GM23248 (cell line): ENCODE results near the gene ARRDC5. TPM values are rescaled to one million over a fixed set of nuclear protein-coding genes. Genes with fewer than 3 reads are reported as not detected.
"Not testable (repeated sequence)": the region's sequence is repeated elsewhere in the genome, so short reads cannot be mapped to it uniquely, and the experiment has no call there.

Experiments used
- DNase-seq: peaks from one replicate; pipeline ENCODE4 v3.0.0-alpha.2; 2015
- H2AFZ ChIP-seq: fragments of 200-600 bp; sonication (generic); 2 replicates; pipeline ENCODE4 v1.6.1; 2016; ENCODE audit warnings: antibody characterized with exemption
- H3F3A ChIP-seq: fragments of 200-600 bp; sonication (generic); 2 replicates; pipeline ENCODE4 v1.6.1; 2016; ENCODE audit warnings: mild to moderate bottlenecking, antibody characterized with exemption, mixed run types; ENCODE audit not compliant: insufficient read depth
- H3K27ac ChIP-seq: fragments of 200-600 bp; sonication (generic); 2 replicates; pipeline ENCODE4 v1.5.1; 2016; ENCODE audit warnings: mild to moderate bottlenecking
- H3K27me3 ChIP-seq: fragments of 200-600 bp; sonication (generic); replicated peaks from 2 replicates; pipeline ENCODE4 v1.6.1; 2016; ENCODE audit warnings: mild to moderate bottlenecking; ENCODE audit not compliant: insufficient read depth
- H3K36me3 ChIP-seq: fragments of 200-600 bp; sonication (generic); 2 replicates; pipeline ENCODE4 v1.6.1; 2016; ENCODE audit warnings: low read depth, mild to moderate bottlenecking
- H3K4me1 ChIP-seq: fragments of 200-600 bp; sonication (generic); 2 replicates; pipeline ENCODE4 v1.6.1; 2016; ENCODE audit warnings: mild to moderate bottlenecking; ENCODE audit not compliant: insufficient read depth
- H3K4me2 ChIP-seq: fragments of 200-600 bp; sonication (generic); one replicate; pipeline ENCODE4 v1.6.1; 2016; ENCODE audit warnings: mild to moderate bottlenecking; ENCODE audit not compliant: unreplicated experiment
- H3K4me3 ChIP-seq: fragments of 200-600 bp; sonication (generic); 2 replicates; pipeline ENCODE4 v1.5.1; 2016; ENCODE audit warnings: mild to moderate bottlenecking
- H3K79me2 ChIP-seq: fragments of 200-600 bp; sonication (generic); 2 replicates; pipeline ENCODE4 v1.6.1; 2016; ENCODE audit warnings: mild to moderate bottlenecking; ENCODE audit not compliant: insufficient read depth
- H3K9ac ChIP-seq: fragments of 200-600 bp; sonication (generic); 2 replicates; pipeline ENCODE4 v1.6.1; 2016; ENCODE audit warnings: mild to moderate bottlenecking
- H3K9me2 ChIP-seq: fragments of 200-600 bp; sonication (generic); 2 replicates; pipeline ENCODE4 v1.6.1; 2016; ENCODE audit warnings: mixed run types, mild to moderate bottlenecking, moderate library complexity; ENCODE audit not compliant: insufficient read depth
- H3K9me3 ChIP-seq: fragments of 200-600 bp; sonication (generic); one replicate; pipeline ENCODE4 v1.6.1; 2017; ENCODE audit warnings: low read depth
- H4K20me1 ChIP-seq: fragments of 200-600 bp; sonication (generic); 2 replicates; pipeline ENCODE4 v1.6.0; 2016; ENCODE audit not compliant: insufficient read depth
- EZH2 ChIP-seq: fragments of 200-600 bp; sonication (generic); IDR thresholded peaks from 2 replicates; pipeline ENCODE4 v1.6.1; 2018; ENCODE audit warnings: antibody characterized with exemption, mild to moderate bottlenecking; ENCODE audit not compliant: insufficient read depth, poor library complexity, severe bottlenecking
- EZH2phosphoT487 ChIP-seq: fragments of 200-600 bp; sonication (generic); IDR thresholded peaks from 2 replicates; pipeline ENCODE4 v1.6.1; 2018; ENCODE audit warnings: antibody characterized with exemption, moderate library complexity, mild to moderate bottlenecking, low read depth; ENCODE audit not compliant: insufficient read depth
- WGBS, 2 experiments: methylation state at CpG; one replicate each; pipeline ENCODE4 v1.1.6; 2015 to 2017; ENCODE audit warnings: low lambda C conversion rate in 2 of 2, low coverage in 1 of 2; ENCODE audit errors: missing lambda C conversion rate in 2 of 2; 5-methylcytosine and 5-hydroxymethylcytosine counted together
- in situ Hi-C: fragments of 300-500 bp; cut with MboI; formaldehyde crosslinking; loops from 2 replicates; pipeline ENCODE4 v1.15.0; 2020
- polyA plus RNA-seq: library from polyadenylated mRNA; unstranded; fragments of >200 nt; fragmentation: Nextera tagmentation; extraction: Ambion mirVana; gene quantifications from 2 replicates; pipeline ENCODE4 v1.2.1, GENCODE V29; 2016
- total RNA-seq: library from RNA; depleted of rRNA; stranded (reverse); fragments of >200 nt; shearing (Covaris generic); gene quantifications from 2 replicates; pipeline ENCODE4 v1.2.3, GENCODE V29; 2014

Gene ARRDC5
- total and polyA plus RNA-seq, 2 experiments from 2014 or later, result not detected

DNA sequence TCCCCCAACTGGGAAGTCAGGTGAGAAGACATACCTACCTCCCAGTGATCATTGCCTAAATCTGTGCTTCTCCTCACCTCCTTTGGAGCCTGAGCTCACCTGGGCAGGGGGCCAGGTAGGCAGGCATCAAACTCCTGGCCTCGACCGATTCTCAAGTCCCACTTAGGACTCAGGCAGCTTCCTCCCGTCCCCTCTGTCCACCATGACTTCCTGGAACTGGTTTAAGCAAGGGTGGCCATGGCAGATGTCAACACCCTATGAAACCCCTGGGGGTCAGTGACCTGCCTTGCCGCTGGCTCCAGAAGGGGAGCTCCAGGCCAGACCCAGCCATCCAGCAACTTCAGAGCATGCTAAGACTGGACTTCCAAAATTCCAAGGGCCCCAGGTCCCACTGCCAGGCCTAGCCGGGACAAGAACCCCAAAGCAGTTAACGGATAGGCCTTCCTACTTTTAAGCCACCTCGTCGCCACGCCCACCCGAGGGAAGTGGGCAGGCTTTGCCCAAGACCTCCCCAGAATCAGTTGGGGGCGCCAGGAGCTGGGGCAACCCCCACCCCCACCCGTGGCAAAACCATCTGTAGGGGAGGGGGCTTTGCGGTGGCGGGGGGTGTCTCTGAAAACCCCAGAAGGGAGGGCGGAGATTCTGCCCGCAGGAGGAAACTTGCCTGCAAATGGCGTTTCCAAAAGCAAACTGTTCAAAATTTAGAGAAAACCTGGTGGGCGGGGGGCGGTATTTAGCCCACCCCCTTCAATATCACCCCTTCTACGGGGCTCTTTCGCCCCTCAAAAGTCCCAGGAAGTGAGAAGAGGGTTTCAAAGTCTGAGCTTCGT lies 35.9 kb downstream of the ARRDC5 start:
- peak; percentile 85 for DNase-seq
- Histone ChIP-seq H3K4me3 (peak overlapping the region; percentile 98), H3K79me2 (peaks cover 56% of the 10 kb centered on the region), H4K20me1 (no peaks in the 10 kb centered on the region; the same call in 1 of the 2 replicates), H3F3A (peaks cover 35% of the 10 kb centered on the region), H2AFZ (peak overlapping the region; percentile 40; the same call in 1 of the 2 replicates), H3K9me2 (no peaks in the 10 kb centered on the region), H3K27ac (peak overlapping the region; percentile 90), H3K4me2 (peak overlapping the region; percentile 87), H3K36me3 (peaks cover 13% of the 10 kb centered on the region; the same call in 1 of the 2 replicates), H3K27me3 (no peaks in the 10 kb centered on the region), H3K9ac (peak overlapping the region; percentile 94), H3K4me1 (peaks cover 22% of the 10 kb centered on the region), H3K9me3 (no peaks in the 10 kb centered on the region)
- TF ChIP-seq EZH2, result no peak
- TF ChIP-seq EZH2phosphoT487, result no peak
- in situ Hi-C loops, result no loop called here
- 2% methylated on average over 18 to 22 of the region's 22 CpGs for WGBS, 2 experiments

- Histone ChIP-seq H3K4me1 (peaks cover 9% of the 10 kb centered on the region; the same call in 1 of the 2 replicates), H3K36me3 (peaks cover 49% of the 10 kb centered on the region), H3K4me3 (no peak overlapping the region), H4K20me1 (no peaks in the 10 kb centered on the region; the same call in 1 of the 2 replicates), H2AFZ (no peak overlapping the region), H3K79me2 (peaks cover 99% of the 10 kb centered on the region), H3K9me2 (no peaks in the 10 kb centered on the region), H3K9ac (0 out of 2 replicates have a peak overlapping the region, but pooled peaks have one; percentile 20), H3K27me3 (no peaks in the 10 kb centered on the region), H3K27ac (no peak overlapping the region), H3K4me2 (no peak overlapping the region), H3K9me3 (no peaks in the 10 kb centered on the region), H3F3A (0 out of 2 replicates have a peak, but pooled peaks cover 8% of the 10 kb centered on the region)
- TF ChIP-seq EZH2, result no peak
- no peak for TF ChIP-seq EZH2phosphoT487
- no peak for DNase-seq
- in situ Hi-C loops, result no loop called here
- WGBS, 2 experiments, result 62 to 77% methylated on average over 9 to 10 of the region's 10 CpGs
Measured at GRCh38 chr19:4861147-4861546, 41.5 kb downstream of the ARRDC5 start.

GRCh38 chr19:4859697-4860096 lies 43.0 kb downstream of the ARRDC5 start:
- Histone ChIP-seq H3K4me2 (no peak overlapping the region), H3K9me2 (no peaks in the 10 kb centered on the region), H3K4me3 (no peak overlapping the region), H3K36me3 (peaks cover 56% of the 10 kb centered on the region), H2AFZ (no peak overlapping the region), H3K27ac (no peak overlapping the region), H3K27me3 (no peaks in the 10 kb centered on the region), H3K9ac (no peak overlapping the region), H4K20me1 (no peaks in the 10 kb centered on the region; the same call in 1 of the 2 replicates), H3K79me2 (peaks cover 99% of the 10 kb centered on the region), H3K4me1 (no peaks in the 10 kb centered on the region), H3F3A (peaks cover 15% of the 10 kb centered on the region; the same call in 1 of the 2 replicates), H3K9me3 (no peaks in the 10 kb centered on the region)
- TF ChIP-seq EZH2, result no peak
- TF ChIP-seq EZH2phosphoT487, result no peak
- 87 to 89% methylated on average over 11 of the region's 11 CpGs for WGBS, 2 experiments
- in situ Hi-C loops, result no loop called here
- no peak for DNase-seq

DNA sequence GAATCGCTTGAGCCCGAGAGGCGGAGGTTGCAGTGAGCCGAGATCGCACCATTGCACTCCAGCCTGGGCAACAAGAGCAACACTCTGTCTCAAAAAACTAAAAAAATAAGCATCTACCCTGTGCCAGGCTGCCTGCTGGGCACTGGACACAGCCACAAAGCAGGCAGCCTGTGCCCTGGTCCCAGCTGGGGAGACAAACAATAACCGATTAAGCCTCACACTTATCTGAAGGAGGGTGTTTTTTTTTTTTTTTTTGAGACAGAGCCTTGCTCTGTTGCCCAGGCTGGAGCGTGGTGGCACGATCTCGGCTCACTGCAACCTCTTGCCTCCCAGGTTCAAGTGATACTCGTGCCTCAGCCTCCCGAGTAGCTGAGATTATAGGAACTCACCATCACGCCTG lies 46.2 kb downstream of the ARRDC5 start:
- Histone ChIP-seq H3F3A (peaks cover 22% of the 10 kb centered on the region; the same call in 1 of the 2 replicates), H3K79me2 (peaks cover 97% of the 10 kb centered on the region), H3K36me3 (peaks cover 65% of the 10 kb centered on the region)
- H3K9me2 ChIP-seq, H4K20me1 ChIP-seq, in situ Hi-C loops, DNase-seq, H3K9me3 ChIP-seq, H3K27ac ChIP-seq, H3K9ac ChIP-seq, H3K27me3 ChIP-seq, H3K4me3 ChIP-seq, H2AFZ ChIP-seq, H3K4me2 ChIP-seq, H3K4me1 ChIP-seq: not testable (repeated sequence)
- WGBS, 2 experiments, result 88 to 89% methylated on average over 7 to 12 of the region's 12 CpGs

DNA sequence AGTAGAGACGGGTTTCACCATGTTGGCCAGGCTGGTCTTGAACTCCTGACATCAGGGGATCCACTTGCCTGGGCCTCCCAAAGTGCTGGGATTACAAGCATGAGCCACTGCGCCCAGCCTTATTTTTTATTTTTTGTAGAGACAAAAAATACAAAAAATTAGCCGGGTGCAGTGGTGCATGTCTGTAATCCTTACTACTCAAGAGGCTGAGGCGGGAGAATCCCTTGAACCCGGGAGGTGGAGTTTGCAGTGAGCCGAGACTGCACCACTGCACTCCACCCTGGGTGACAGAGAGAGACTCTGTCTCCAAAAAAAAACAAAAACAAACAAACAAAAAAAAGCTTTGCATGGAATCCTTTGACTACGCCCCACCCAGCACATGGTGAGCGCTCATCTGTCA lies 49.2 kb downstream of the ARRDC5 start:
- H3K9me2 ChIP-seq, H3K4me1 ChIP-seq, H2AFZ ChIP-seq, H4K20me1 ChIP-seq, H3K4me2 ChIP-seq, DNase-seq, H3K9ac ChIP-seq, H3K9me3 ChIP-seq, H3K4me3 ChIP-seq, H3K27ac ChIP-seq, H3K27me3 ChIP-seq, in situ Hi-C loops: not testable (repeated sequence)
- peaks cover 63% of the 10 kb centered on the region for H3K36me3 ChIP-seq
- 77% methylated on average over 8 of the region's 8 CpGs for WGBS, 2 experiments
- peaks cover 34% of the 10 kb centered on the region for H3F3A ChIP-seq
- peaks cover 91% of the 10 kb centered on the region for H3K79me2 ChIP-seq
